ENCODE results near the gene DIDO1. TPM values are rescaled to one million over a fixed set of nuclear protein-coding genes. Genes with fewer than 3 reads are reported as not detected.

DIDO1 gene
- total RNA-seq, 2 donors from 2014 or later = 53.5 to 68.3 TPM

GRCh38 chr20:62836967-62837490, 89.3 kb downstream of the DIDO1 start:
- H3K9me3 Mint-ChIP-seq = no peaks in the 10 kb centered on the region
- H3K36me3 ChIP-seq (ENCODE audit: control insufficient read depth, insufficient read depth, low read length) = peaks cover 47% of the 10 kb centered on the region
- TF ChIP-seq, protein P1, sequence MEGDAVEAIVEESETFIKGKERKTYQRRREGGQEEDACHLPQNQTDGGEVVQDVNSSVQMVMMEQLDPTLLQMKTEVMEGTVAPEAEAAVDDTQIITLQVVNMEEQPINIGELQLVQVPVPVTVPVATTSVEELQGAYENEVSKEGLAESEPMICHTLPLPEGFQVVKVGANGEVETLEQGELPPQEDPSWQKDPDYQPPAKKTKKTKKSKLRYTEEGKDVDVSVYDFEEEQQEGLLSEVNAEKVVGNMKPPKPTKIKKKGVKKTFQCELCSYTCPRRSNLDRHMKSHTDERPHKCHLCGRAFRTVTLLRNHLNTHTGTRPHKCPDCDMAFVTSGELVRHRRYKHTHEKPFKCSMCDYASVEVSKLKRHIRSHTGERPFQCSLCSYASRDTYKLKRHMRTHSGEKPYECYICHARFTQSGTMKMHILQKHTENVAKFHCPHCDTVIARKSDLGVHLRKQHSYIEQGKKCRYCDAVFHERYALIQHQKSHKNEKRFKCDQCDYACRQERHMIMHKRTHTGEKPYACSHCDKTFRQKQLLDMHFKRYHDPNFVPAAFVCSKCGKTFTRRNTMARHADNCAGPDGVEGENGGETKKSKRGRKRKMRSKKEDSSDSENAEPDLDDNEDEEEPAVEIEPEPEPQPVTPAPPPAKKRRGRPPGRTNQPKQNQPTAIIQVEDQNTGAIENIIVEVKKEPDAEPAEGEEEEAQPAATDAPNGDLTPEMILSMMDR (conservative IDR thresholded peaks at IDR 0.05) = no peak
- H3K4me1 Mint-ChIP-seq = peaks cover 8% of the 10 kb centered on the region
- no peaks in the 10 kb centered on the region for H3K27me3 ChIP-seq (ENCODE audit: control insufficient read depth, insufficient read depth, low read length, poor library complexity, severe bottlenecking)
- H3K9ac ChIP-seq (ENCODE audit: extremely low read depth, low read length, poor library complexity, severe bottlenecking) = no peak overlapping the region
- H3K4me3 ChIP-seq (ENCODE audit: low read length) = no peak overlapping the region
- DNase-seq = no peak
- H3K27me3 Mint-ChIP-seq (ENCODE audit: insufficient read depth) = no peaks in the 10 kb centered on the region
- H3K4me1 ChIP-seq (ENCODE audit: control insufficient read depth, insufficient read depth, low read length) = no peaks in the 10 kb centered on the region
- no peak overlapping the region for H3K4me3 Mint-ChIP-seq
- no peak overlapping the region for H3K27ac Mint-ChIP-seq
- peaks cover 27% of the 10 kb centered on the region for H3K36me3 Mint-ChIP-seq (ENCODE audit: low read depth)
- WGBS, 2 experiments (ENCODE audit: insufficient coverage in 1 of 2, insufficient read length in 1 of 2) = 96 to 98% methylated on average over 19 of the region's 19 CpGs
- H3K9me3 ChIP-seq (ENCODE audit: control insufficient read depth, low read length) = no peaks in the 10 kb centered on the region
- no peak overlapping the region for H3K27ac ChIP-seq (ENCODE audit: low read depth, low read length)

DNA sequence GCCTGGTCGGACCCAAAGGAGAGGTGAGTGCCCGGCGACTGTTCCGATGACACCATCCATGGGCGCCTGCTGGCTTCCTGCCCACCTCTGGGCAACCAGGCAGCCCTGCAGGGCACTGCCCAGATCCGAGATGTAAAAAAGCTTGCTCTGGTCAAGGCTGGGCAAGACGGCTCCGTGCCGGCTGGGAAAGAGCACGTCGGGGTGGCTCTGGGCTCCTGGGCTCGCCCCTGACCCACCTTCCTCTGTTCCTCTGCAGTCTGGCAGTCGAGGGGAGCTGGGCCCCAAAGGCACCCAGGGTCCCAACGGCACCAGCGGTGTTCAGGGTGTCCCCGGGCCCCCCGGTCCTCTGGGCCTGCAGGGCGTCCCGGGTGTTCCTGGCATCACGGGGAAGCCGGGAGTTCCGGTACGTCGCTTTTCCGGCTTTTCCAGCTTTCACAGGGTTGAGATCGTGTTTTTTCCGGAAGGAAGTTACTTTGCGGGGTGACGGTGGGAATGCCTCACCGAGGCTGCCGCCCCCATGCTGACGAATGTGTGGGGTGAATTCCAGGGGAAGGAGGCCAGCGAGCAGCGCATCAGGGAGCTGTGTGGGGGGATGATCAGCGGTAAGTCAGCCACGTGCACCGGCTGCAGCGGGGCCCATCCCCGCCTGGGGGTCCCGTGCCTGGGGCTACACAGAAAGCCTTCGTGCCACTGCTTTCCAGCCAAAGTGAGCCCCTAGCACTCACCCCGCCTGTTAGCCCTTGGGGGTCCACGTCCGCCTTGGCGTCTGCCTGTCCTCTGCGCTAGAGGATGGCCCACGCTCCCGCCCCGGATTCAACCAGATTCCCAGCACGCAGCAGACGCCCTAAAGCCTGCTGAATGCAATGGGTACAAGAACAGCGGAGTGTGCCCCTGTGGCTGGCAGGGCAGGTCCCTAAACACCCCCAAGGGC, 90.1 kb downstream of the DIDO1 start:
- 91 to 98% methylated on average over 38 to 52 of the region's 52 CpGs for WGBS, 2 experiments (ENCODE audit: insufficient coverage in 1 of 2, insufficient read length in 1 of 2)

GRCh38 chr20:62834967-62835730, 91.2 kb downstream of the DIDO1 start:
- 90 to 94% methylated on average over 19 to 24 of the region's 24 CpGs for WGBS, 2 experiments (ENCODE audit: insufficient coverage in 1 of 2, insufficient read length in 1 of 2)
- Histone ChIP-seq H3K9me3 (ENCODE audit: control insufficient read depth, low read length) (no peaks in the 10 kb centered on the region), H3K9ac (ENCODE audit: extremely low read depth, low read length, poor library complexity, severe bottlenecking) (no peak overlapping the region), H3K36me3 (ENCODE audit: control insufficient read depth, insufficient read depth, low read length) (peaks cover 51% of the 10 kb centered on the region), H3K4me1 (ENCODE audit: control insufficient read depth, insufficient read depth, low read length) (no peaks in the 10 kb centered on the region), H3K27ac (ENCODE audit: low read depth, low read length) (no peak overlapping the region), H3K27me3 (ENCODE audit: control insufficient read depth, insufficient read depth, low read length, poor library complexity, severe bottlenecking) (no peaks in the 10 kb centered on the region), H3K4me3 (ENCODE audit: low read length) (no peak overlapping the region)
- Mint-ChIP-seq H3K27me3 (ENCODE audit: insufficient read depth) (no peaks in the 10 kb centered on the region), H3K36me3 (ENCODE audit: low read depth) (peaks cover 32% of the 10 kb centered on the region), H3K27ac (no peak overlapping the region), H3K9me3 (no peaks in the 10 kb centered on the region), H3K4me3 (no peak overlapping the region), H3K4me1 (peaks cover 12% of the 10 kb centered on the region)
- TF ChIP-seq, protein P1 (conservative IDR thresholded peaks at IDR 0.05) = no peak
- DNase-seq = no peak

More for the DNA sequence above, 90.1 kb downstream of the DIDO1 start:
- Mint-ChIP-seq H3K27me3 (ENCODE audit: insufficient read depth) (no peaks in the 10 kb centered on the region), H3K4me1 (peaks cover 12% of the 10 kb centered on the region), H3K4me3 (no peak overlapping the region), H3K9me3 (no peaks in the 10 kb centered on the region), H3K36me3 (ENCODE audit: low read depth) (peaks cover 32% of the 10 kb centered on the region), H3K27ac (no peak overlapping the region)
- DNase-seq = no peak
- no peaks in the 10 kb centered on the region for H3K27me3 ChIP-seq (ENCODE audit: control insufficient read depth, insufficient read depth, low read length, poor library complexity, severe bottlenecking)
- no peak overlapping the region for H3K4me3 ChIP-seq (ENCODE audit: low read length)
- H3K9ac ChIP-seq (ENCODE audit: extremely low read depth, low read length, poor library complexity, severe bottlenecking) = no peak overlapping the region
- peaks cover 51% of the 10 kb centered on the region for H3K36me3 ChIP-seq (ENCODE audit: control insufficient read depth, insufficient read depth, low read length)
- no peaks in the 10 kb centered on the region for H3K4me1 ChIP-seq (ENCODE audit: control insufficient read depth, insufficient read depth, low read length)
- TF ChIP-seq, protein P1 (conservative IDR thresholded peaks at IDR 0.05) = no peak
- H3K9me3 ChIP-seq (ENCODE audit: control insufficient read depth, low read length) = no peaks in the 10 kb centered on the region
- H3K27ac ChIP-seq (ENCODE audit: low read depth, low read length) = no peak overlapping the region
